Measurements from ENCODE around the gene STX17. TPM values are rescaled to one million over a fixed set of nuclear protein-coding genes. Genes with fewer than 3 reads are reported as not detected.

Gene STX17
- polyA plus RNA-seq, 2 of the 4 experiments (the other 2 are of a cell fraction) = 14.3 to 24.6 TPM

DNA sequence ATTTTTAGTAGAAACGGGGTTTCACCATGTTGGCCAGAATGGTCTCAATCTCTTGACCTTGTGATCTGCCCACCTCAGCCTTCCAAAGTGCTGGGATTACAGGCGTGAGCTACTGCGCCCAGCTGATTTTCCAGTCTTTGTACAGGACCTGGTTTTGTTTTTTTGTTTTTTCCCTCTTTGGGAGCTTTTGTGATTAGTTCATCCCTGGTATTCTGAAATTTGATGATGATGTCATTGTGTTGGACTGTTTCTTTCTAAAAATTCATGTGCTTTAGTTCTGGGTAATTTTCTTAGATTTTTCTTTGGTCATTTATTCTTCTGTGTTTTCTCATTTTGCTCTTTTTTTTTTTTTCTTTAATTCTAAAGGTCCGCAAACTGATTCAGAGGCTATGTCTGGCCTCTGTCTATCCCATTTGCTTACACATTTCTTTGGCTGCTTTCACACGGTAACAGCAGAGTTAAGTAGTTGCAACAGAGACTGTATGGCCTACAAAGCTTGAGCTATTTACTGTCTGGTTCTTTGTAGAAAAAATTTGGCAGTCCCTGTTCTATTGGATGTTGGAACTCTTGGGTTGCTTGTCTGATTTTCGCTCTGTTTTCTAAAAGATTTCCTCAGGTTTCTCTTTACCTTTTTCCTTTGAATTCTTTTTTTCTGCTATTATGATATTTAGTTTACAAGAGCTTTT lies 24.8 kb downstream of the STX17 start:
- Histone ChIP-seq H3K4me3 (no peak overlapping the region), H3K4me1 (no peaks in the 10 kb centered on the region), H3K27ac (no peak overlapping the region), H3K9me3 (peaks cover 10% of the 10 kb centered on the region; the same call in 1 of the 3 replicates), H3K4me2 (no peak overlapping the region)
- no peak for FAIRE-seq
- no peak for DNase-seq (ENCODE audit: low read depth in 1 of 2, low spot score in 1 of 2)
- ChIA-PET POLR2A (no interaction called here), CTCF (interaction anchor here (0.5 to 0.8 kb wide), 2 partner anchors 293 to 1445 kb away, joined by 3 read pairs; no protein-coding TSS in a partner anchor)
- TF ChIP-seq, protein P1, sequence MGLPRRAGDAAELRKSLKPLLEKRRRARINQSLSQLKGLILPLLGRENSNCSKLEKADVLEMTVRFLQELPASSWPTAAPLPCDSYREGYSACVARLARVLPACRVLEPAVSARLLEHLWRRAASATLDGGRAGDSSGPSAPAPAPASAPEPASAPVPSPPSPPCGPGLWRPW (IDR thresholded peaks at IDR 0.05) = no peak
- TF ChIP-seq GATA3 (IDR thresholded peaks at IDR 0.05; ENCODE audit: borderline replicate concordance) = no peak
- no peak for TF ChIP-seq CHD2 (IDR thresholded peaks at IDR 0.05; ENCODE audit: low read length, partially characterized antibody)
- no peak for TF ChIP-seq ZFP36 (IDR thresholded peaks at IDR 0.05; ENCODE audit: borderline replicate concordance, partially characterized antibody)
- TF ChIP-seq, protein P2, sequence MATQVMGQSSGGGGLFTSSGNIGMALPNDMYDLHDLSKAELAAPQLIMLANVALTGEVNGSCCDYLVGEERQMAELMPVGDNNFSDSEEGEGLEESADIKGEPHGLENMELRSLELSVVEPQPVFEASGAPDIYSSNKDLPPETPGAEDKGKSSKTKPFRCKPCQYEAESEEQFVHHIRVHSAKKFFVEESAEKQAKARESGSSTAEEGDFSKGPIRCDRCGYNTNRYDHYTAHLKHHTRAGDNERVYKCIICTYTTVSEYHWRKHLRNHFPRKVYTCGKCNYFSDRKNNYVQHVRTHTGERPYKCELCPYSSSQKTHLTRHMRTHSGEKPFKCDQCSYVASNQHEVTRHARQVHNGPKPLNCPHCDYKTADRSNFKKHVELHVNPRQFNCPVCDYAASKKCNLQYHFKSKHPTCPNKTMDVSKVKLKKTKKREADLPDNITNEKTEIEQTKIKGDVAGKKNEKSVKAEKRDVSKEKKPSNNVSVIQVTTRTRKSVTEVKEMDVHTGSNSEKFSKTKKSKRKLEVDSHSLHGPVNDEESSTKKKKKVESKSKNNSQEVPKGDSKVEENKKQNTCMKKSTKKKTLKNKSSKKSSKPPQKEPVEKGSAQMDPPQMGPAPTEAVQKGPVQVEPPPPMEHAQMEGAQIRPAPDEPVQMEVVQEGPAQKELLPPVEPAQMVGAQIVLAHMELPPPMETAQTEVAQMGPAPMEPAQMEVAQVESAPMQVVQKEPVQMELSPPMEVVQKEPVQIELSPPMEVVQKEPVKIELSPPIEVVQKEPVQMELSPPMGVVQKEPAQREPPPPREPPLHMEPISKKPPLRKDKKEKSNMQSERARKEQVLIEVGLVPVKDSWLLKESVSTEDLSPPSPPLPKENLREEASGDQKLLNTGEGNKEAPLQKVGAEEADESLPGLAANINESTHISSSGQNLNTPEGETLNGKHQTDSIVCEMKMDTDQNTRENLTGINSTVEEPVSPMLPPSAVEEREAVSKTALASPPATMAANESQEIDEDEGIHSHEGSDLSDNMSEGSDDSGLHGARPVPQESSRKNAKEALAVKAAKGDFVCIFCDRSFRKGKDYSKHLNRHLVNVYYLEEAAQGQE (IDR thresholded peaks at IDR 0.05) = no peak
- no peak for TF ChIP-seq EHF (CRISPR knock-in tag; IDR thresholded peaks at IDR 0.05)
- no peak for TF ChIP-seq RNF2 (IDR thresholded peaks at IDR 0.05; ENCODE audit: borderline replicate concordance, low read depth)
- no peak for TF ChIP-seq SMC3 (IDR thresholded peaks at IDR 0.05)
- TF ChIP-seq CBX2 (IDR thresholded peaks at IDR 0.05; ENCODE audit: borderline replicate concordance, low read depth) = no peak
- TF ChIP-seq NR3C1 (IDR thresholded peaks at IDR 0.05) = no peak
- TF ChIP-seq RFX5 (IDR thresholded peaks at IDR 0.05) = no peak
- 91% methylated on average over 6 of the region's 6 CpGs for WGBS (ENCODE audit: missing lambda C conversion rate)
- ATAC-seq = no peak

DNA sequence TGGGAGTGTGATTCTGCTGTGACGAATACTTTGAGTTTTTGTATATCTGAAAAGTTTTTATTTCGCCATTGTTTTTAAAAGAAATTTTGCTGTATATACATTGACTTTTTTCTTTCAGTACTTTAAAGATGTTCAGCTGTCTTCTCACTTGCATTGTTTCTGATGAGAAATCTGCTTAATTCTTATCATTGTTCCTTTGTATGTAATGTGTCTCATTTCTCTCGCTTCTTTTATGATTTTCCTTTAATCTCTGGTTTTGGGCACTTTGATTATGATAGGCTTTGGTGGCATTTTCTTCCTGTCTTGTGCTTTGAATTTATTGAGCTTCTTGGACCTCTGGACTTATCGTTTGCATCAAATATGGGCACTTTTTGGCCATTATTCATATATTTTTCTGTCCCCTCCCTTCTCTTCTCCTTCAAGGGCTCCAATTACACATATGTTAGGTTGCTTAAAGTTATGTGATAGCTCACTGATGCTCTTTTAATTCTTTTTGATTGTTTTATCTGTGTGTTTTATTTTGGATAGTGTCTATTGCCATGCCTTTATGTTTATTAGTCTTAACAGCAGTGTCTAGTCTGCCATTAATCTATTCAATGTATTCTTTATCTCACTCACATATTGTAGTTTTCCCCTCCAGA lies 30.6 kb downstream of the STX17 start:
- Histone ChIP-seq H3K4me3 (no peak overlapping the region), H3K4me2 (no peak overlapping the region), H3K27ac (no peak overlapping the region), H3K4me1 (no peaks in the 10 kb centered on the region), H3K9me3 (no peaks in the 10 kb centered on the region)
- TF ChIP-seq GATA3 (IDR thresholded peaks at IDR 0.05; ENCODE audit: borderline replicate concordance) = no peak
- no peak for TF ChIP-seq MYC (IDR thresholded peaks at IDR 0.05; ENCODE audit: borderline replicate concordance, low read length)
- TF ChIP-seq, protein P2 (IDR thresholded peaks at IDR 0.05) = no peak
- TF ChIP-seq, protein P3, sequence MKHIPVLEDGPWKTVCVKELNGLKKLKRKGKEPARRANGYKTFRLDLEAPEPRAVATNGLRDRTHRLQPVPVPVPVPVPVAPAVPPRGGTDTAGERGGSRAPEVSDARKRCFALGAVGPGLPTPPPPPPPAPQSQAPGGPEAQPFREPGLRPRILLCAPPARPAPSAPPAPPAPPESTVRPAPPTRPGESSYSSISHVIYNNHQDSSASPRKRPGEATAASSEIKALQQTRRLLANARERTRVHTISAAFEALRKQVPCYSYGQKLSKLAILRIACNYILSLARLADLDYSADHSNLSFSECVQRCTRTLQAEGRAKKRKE (CRISPR knock-in tag; IDR thresholded peaks at IDR 0.05; ENCODE audit: low read depth) = no peak
- TF ChIP-seq ESRRA (IDR thresholded peaks at IDR 0.05; ENCODE audit: borderline replicate concordance, low read length) = no peak
- ChIA-PET POLR2A (no interaction called here), CTCF (interaction anchor here (1.2 kb wide), 1 partner anchor 10 kb away, joined by 3 read pairs; no protein-coding TSS in a partner anchor)
- 90% methylated on average over 4 of the region's 4 CpGs for WGBS (ENCODE audit: missing lambda C conversion rate)
- ATAC-seq (no peak), DNase-seq (ENCODE audit: low read depth in 1 of 2, low spot score in 1 of 2) (no peak), FAIRE-seq (no peak)
